ENCODE results near the gene HPX.

DNA sequence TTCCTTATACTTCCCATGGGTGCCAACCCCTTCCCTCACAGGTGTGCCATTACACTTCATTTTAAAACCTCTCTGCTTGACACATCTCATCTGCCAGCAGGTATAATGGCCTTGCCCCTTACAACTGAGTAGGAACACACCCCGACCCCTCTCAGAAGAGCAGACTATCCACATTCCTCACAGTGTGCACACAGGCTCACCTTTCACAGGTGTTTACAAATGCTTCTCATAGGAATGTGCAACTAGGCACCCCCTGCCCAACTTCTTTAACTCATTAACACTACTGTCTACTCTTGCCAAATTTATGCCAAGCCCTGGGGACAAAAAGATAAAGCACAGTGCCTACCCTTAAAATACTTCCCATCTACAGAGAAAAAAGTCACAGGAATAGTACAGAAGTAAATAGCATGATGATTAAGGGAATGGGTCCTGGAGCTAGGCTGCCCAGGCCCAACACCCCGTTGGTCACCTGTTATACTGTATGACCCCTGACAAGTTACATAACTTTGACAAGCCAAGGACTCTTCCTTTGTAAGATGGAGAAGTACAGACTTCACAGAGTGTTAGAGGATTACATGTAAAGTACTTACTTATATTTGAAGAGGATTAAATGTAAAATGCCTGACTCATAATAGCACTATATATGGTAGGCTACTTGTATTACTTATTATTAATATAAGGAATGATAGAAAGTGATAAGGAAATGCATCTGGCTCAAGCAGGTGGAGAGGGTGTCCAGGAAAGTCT lies 17.7 kb upstream of the HPX start:
- TF ChIP-seq, protein P1, sequence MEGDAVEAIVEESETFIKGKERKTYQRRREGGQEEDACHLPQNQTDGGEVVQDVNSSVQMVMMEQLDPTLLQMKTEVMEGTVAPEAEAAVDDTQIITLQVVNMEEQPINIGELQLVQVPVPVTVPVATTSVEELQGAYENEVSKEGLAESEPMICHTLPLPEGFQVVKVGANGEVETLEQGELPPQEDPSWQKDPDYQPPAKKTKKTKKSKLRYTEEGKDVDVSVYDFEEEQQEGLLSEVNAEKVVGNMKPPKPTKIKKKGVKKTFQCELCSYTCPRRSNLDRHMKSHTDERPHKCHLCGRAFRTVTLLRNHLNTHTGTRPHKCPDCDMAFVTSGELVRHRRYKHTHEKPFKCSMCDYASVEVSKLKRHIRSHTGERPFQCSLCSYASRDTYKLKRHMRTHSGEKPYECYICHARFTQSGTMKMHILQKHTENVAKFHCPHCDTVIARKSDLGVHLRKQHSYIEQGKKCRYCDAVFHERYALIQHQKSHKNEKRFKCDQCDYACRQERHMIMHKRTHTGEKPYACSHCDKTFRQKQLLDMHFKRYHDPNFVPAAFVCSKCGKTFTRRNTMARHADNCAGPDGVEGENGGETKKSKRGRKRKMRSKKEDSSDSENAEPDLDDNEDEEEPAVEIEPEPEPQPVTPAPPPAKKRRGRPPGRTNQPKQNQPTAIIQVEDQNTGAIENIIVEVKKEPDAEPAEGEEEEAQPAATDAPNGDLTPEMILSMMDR (conservative IDR thresholded peaks at IDR 0.05; ENCODE audit: low read length) = no peak
- no peak for TF ChIP-seq EZH2phosphoT487 (IDR thresholded peaks at IDR 0.05; ENCODE audit: borderline replicate concordance, low read depth, low read length)

Data from OCI-LY7 (cell line).